ENCODE measurements around the gene MDM2.

GRCh38 chr12:68882251-68882964 is 74.4 kb downstream of the MDM2 start:
- no peak for TF ChIP-seq EP300 (IDR thresholded peaks at IDR 0.05)
- TF ChIP-seq POLR2AphosphoS5 (IDR thresholded peaks at IDR 0.05) = no peak
- TF ChIP-seq, protein P1, sequence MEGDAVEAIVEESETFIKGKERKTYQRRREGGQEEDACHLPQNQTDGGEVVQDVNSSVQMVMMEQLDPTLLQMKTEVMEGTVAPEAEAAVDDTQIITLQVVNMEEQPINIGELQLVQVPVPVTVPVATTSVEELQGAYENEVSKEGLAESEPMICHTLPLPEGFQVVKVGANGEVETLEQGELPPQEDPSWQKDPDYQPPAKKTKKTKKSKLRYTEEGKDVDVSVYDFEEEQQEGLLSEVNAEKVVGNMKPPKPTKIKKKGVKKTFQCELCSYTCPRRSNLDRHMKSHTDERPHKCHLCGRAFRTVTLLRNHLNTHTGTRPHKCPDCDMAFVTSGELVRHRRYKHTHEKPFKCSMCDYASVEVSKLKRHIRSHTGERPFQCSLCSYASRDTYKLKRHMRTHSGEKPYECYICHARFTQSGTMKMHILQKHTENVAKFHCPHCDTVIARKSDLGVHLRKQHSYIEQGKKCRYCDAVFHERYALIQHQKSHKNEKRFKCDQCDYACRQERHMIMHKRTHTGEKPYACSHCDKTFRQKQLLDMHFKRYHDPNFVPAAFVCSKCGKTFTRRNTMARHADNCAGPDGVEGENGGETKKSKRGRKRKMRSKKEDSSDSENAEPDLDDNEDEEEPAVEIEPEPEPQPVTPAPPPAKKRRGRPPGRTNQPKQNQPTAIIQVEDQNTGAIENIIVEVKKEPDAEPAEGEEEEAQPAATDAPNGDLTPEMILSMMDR (IDR thresholded peaks at IDR 0.05) = no peak
